HepG2 (cell line): Measurements from ENCODE around the gene AP5Z1. TPM values are rescaled to one million over a fixed set of nuclear protein-coding genes. Genes with fewer than 3 reads are reported as not detected.

Experiments
- ATAC-seq: fragments of 200-7000 bp; cut with Tn5 transposase; 3 replicates; pipeline ENCODE4 v1.9.1; 2020; ENCODE audit warnings: mild to moderate bottlenecking, moderate library complexity
- BruUV-seq: library from RNA; stranded (reverse); fragments of 400-500 nt; replicated peaks from 2 replicates; lab custom pipeline; 2021; lab: Mats Ljungman, UMichigan
- CTCF ChIA-PET: fragments of 300-600 bp; formaldehyde crosslinking; extraction: SDS; loops from one replicate; lab custom pipeline; 2021; ENCODE audit warnings: low total read pairs, inconsistent platforms, low intra/inter-chr PET ratio; lab: Yijun Ruan, JAX
- POLR2A ChIA-PET: fragments of 350-600 bp; sonication (Branson Sonifier 250); formaldehyde crosslinking; loops from one replicate; lab custom pipeline; 2020; ENCODE audit warnings: antibody characterized with exemption, inconsistent platforms; lab: Yijun Ruan, JAX
- DNase-seq: peaks from one replicate; pipeline ENCODE4 v3.0.0-alpha.2; 2015; ENCODE audit warnings: low spot score
- FAIRE-seq: peaks from 3 replicates; lab custom pipeline; 2011; peaks lifted over from hg19 to GRCh38; lab: Jason Lieb, UNC
- H2AFZ ChIP-seq: one replicate; pipeline ENCODE4 v1.6.1; 2011; ENCODE audit warnings: low read length, inconsistent platforms
- H3K27ac ChIP-seq: fragments of 300-600 bp; 3 replicates; pipeline ENCODE4 v1.8.0; 2011; ENCODE audit warnings: mixed run types, mild to moderate bottlenecking, mixed read lengths, low read length, inconsistent platforms; ENCODE audit not compliant: insufficient read depth; ENCODE audit errors: extremely low read length
- H3K27me3 ChIP-seq, 2 experiments: fragments of 200-600 bp in 1 of 2; 2 replicates in 1 of 2; 3 replicates in 1 of 2; pipeline versions ENCODE4 v1.6.0 to v1.8.0; 2011; ENCODE audit warnings: low read length in 2 of 2, mild to moderate bottlenecking in 2 of 2, moderate library complexity in 2 of 2, inconsistent platforms in 1 of 2; ENCODE audit not compliant: insufficient read depth in 2 of 2, control insufficient read depth in 1 of 2
- H3K36me3 ChIP-seq, 2 experiments: fragments of 200-600 bp in 1 of 2; replicated peaks in 1 of 2; 2 replicates in 1 of 2; 3 replicates in 1 of 2; pipeline versions ENCODE4 v1.5.1 to v1.8.0; 2011; ENCODE audit warnings: low read length in 2 of 2, inconsistent platforms in 1 of 2; ENCODE audit not compliant: insufficient read depth in 2 of 2, control insufficient read depth in 1 of 2
- H3K4me1 ChIP-seq: 2 replicates; pipeline ENCODE4 v1.5.1; 2012; ENCODE audit warnings: low read length, inconsistent platforms; ENCODE audit not compliant: insufficient read depth
- H3K4me2 ChIP-seq: 2 replicates; pipeline ENCODE4 v1.6.0; 2011; ENCODE audit warnings: low read depth, low read length, inconsistent platforms
- H3K4me3 ChIP-seq, 3 experiments: fragments of 200-600 bp in 1 of 3; sonication (generic), shearing (Covaris generic) in 1 of 3; replicated peaks in 1 of 3; 2 replicates each; pipeline ENCODE4 v1.5.1; 2011 to 2016; ENCODE audit warnings: low read length in 3 of 3, inconsistent platforms in 2 of 3, low read depth in 2 of 3, mild to moderate bottlenecking in 2 of 3, control low read depth in 1 of 3, mixed read lengths in 1 of 3; ENCODE audit not compliant: insufficient read depth in 1 of 3
- H3K79me2 ChIP-seq: one replicate; pipeline ENCODE4 v1.6.1; 2011; ENCODE audit warnings: low read length, inconsistent platforms; ENCODE audit not compliant: insufficient read depth
- H3K9ac ChIP-seq: 2 replicates; pipeline ENCODE4 v1.6.0; 2011; ENCODE audit warnings: mild to moderate bottlenecking, low read depth, low read length, inconsistent platforms; ENCODE audit not compliant: insufficient read depth
- H3K9me3 ChIP-seq: 2 replicates; pipeline ENCODE4 v1.5.1; 2012; ENCODE audit warnings: mild to moderate bottlenecking, low read length
- H4K20me1 ChIP-seq: 2 replicates; pipeline ENCODE4 v1.6.0; 2011; ENCODE audit warnings: inconsistent platforms, mild to moderate bottlenecking, low read length, moderate library complexity; ENCODE audit not compliant: insufficient read depth
- GZF1 ChIP-seq: sonication (generic); formaldehyde crosslinking; IDR thresholded peaks from 2 replicates; pipeline ENCODE4 v1.5.1; 2020; ENCODE audit warnings: mild to moderate bottlenecking, missing genetic modification reagents
- JUND ChIP-seq: sonication (generic); formaldehyde crosslinking; IDR thresholded peaks from 2 replicates; pipeline ENCODE4 v1.8.0; 2022; ENCODE audit warnings: mild to moderate bottlenecking, missing genetic modification reagents
- MEIS2 ChIP-seq: sonication (generic); formaldehyde crosslinking; IDR thresholded peaks from 2 replicates; pipeline ENCODE4 v1.9.0; 2021; ENCODE audit warnings: mild to moderate bottlenecking, missing genetic modification reagents
- MXD4 ChIP-seq: IDR thresholded peaks from 2 replicates; pipeline ENCODE4 v1.6.1; 2016; ENCODE audit warnings: mild to moderate bottlenecking, missing biosample characterization, missing genetic modification reagents
- PHB2 ChIP-seq: fragments of 450-650 bp; IDR thresholded peaks from 2 replicates; pipeline ENCODE4 v1.6.1; 2018; ENCODE audit not compliant: partially characterized antibody
- RFX3 ChIP-seq: IDR thresholded peaks from 2 replicates; pipeline ENCODE4 v1.6.1; 2016; ENCODE audit warnings: missing biosample characterization, missing genetic modification reagents
- SMAD3 ChIP-seq: sonication (generic); formaldehyde crosslinking; IDR thresholded peaks from 2 replicates; pipeline ENCODE4 v1.4.0; 2020; ENCODE audit warnings: missing genetic modification reagents
- SRSF9 ChIP-seq: fragments of 200-400 bp; formaldehyde crosslinking; IDR thresholded peaks from 2 replicates; pipeline ENCODE4 v1.6.1; 2018; ENCODE audit warnings: borderline replicate concordance, mild to moderate bottlenecking, low read depth, low read length; ENCODE audit not compliant: insufficient read depth, poor library complexity, severe bottlenecking
- ZNF430 ChIP-seq: sonication (generic); formaldehyde crosslinking; IDR thresholded peaks from 2 replicates; pipeline ENCODE4 v1.9.0; 2021; ENCODE audit warnings: mild to moderate bottlenecking, missing genetic modification reagents
- ZNF549 ChIP-seq: sonication (generic); formaldehyde crosslinking; IDR thresholded peaks from 2 replicates; pipeline ENCODE4 v1.5.0; 2020; ENCODE audit warnings: missing genetic modification reagents
- ZNF883 ChIP-seq: sonication (generic); formaldehyde crosslinking; IDR thresholded peaks from 2 replicates; pipeline ENCODE4 v1.5.1; 2020; ENCODE audit warnings: mild to moderate bottlenecking, missing genetic modification reagents; ENCODE audit errors: not compliant biosample characterization
- WGBS: methylation state at CpG from one replicate; pipeline ENCODE4 v1.1.6; 2017; ENCODE audit warnings: low lambda C conversion rate; 5-methylcytosine and 5-hydroxymethylcytosine counted together
- in situ Hi-C: cut with HindIII; loops from 2 replicates; pipeline ENCODE4 v1.10.0; 2017; ENCODE audit warnings: low pct_unique_long_range_greater_than_20kb; ENCODE audit not compliant: extremely low pct_ligation_motif_present
- intact Hi-C: fragments of 100-400 bp; cut with micrococcal nuclease; formaldehyde crosslinking; loops from one replicate; pipeline ENCODE4 v1.10.0; 2022; ENCODE audit not compliant: unreplicated experiment
- polyA plus RNA-seq, 8 experiments: library from polyadenylated mRNA; depleted of rRNA in 3 of 8; stranded (reverse) in 7 of 8; unstranded in 1 of 8; fragments of >200 nt; fragmentation: Illumina TruSeq in 4 of 8; extraction: Trizol in 4 of 8; gene quantifications; 2 replicates each; pipeline versions ENCODE4 v1.2.1 to v1.2.3, GENCODE V29; 2011 to 2016; ENCODE audit warnings: low read depth in 4 of 8, missing spikeins in 1 of 8, mixed read lengths in 1 of 8; ENCODE audit not compliant: insufficient read depth in 1 of 8
- total RNA-seq, 5 experiments: library from RNA; depleted of rRNA; stranded (reverse); fragments of >200 nt; fragmentation: Illumina TruSeq; extraction: Trizol; gene quantifications; 2 replicates each; pipeline ENCODE4 v1.2.3, GENCODE V29; 2016; ENCODE audit warnings: low read depth in 1 of 5
- TF ChIP-seq, protein P1 (sequence below): sonication (generic); formaldehyde crosslinking; conservative IDR thresholded peaks from 2 replicates; pipeline ENCODE4 v1.8.0; 2022; ENCODE audit warnings: mild to moderate bottlenecking, moderate library complexity, missing genetic modification reagents

AP5Z1 gene
- total and polyA plus RNA-seq, 2 of the 13 experiments (the other 11 are each of a cell fraction or from before 2014, with no cell fraction given): 9.3 to 15.1 TPM

DNA sequence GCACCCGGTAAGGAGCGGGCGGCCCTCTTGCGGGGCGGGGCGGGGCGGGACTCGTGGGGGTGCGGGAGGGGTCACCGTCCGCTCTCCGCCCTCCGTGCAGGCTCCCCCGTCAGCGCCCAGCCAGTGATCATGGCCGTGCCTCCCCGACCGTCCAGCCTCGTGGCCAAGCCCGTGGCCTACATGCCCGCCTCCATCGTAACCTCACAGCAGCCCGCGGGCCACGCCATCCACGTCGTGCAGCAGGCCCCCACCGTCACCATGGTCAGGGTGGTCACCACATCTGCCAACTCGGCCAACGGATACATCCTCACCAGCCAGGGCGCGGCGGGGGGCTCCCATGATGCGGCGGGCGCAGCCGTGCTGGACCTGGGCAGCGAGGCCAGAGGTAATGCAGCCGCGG lies 16.2 kb upstream of the AP5Z1 start:
- TF ChIP-seq SMAD3 (CRISPR knock-in tag): no peak
- TF ChIP-seq ZNF549 (CRISPR knock-in tag): no peak
- Histone ChIP-seq H2AFZ (no peak overlapping the region), H3K9me3 (no peaks in the 10 kb centered on the region), H4K20me1 (peaks cover under 1% of the 10 kb centered on the region; the same call in 1 of the 2 replicates), H3K79me2 (no peaks in the 10 kb centered on the region), H3K27ac (no peak overlapping the region), H3K4me2 (no peak overlapping the region), H3K9ac (no peak overlapping the region), H3K4me3 (no peak overlapping the region), H3K4me1 (no peaks in the 10 kb centered on the region), H3K27me3 (no peaks in the 10 kb centered on the region), H3K36me3 (peaks cover 24 to 88% of the 10 kb centered on the region in 2 experiments)
- BruUV-seq: no TSS peak
- FAIRE-seq (no peak), ATAC-seq (no peak), DNase-seq (no peak)
- CTCF ChIA-PET: no interaction called here
- in situ Hi-C loops (loop anchor here (25.0 kb wide), 1 partner anchor 147 kb away; no protein-coding TSS in a partner anchor), intact Hi-C loops (no loop called here)
- POLR2A ChIA-PET: no interaction called here
- 97% methylated on average over 27 of the region's 40 CpGs for whole genome bisulfite sequencing

DNA sequence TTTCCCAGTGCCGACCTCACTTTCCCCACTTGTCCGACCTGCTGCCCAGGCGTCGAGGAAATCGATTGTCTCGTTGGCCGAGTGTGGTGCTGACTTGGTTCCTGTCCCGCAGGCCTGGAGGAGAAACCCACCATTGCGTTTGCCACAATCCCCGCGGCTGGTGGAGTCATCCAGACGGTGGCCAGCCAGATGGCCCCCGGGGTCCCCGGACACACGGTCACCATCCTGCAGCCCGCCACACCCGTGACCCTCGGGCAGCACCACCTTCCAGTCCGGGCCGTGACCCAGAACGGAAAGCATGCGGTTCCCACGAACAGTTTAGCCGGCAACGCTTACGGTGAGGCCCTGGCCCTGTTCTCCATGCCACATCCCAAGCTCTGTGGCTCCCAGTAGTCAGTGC lies 14.5 kb upstream of the AP5Z1 start:
- H3K36me3 ChIP-seq: peaks cover 17 to 70% of the 10 kb centered on the region in 2 experiments
- ChIA-PET CTCF (no interaction called here), POLR2A (no interaction called here)
- H3K79me2 ChIP-seq: no peaks in the 10 kb centered on the region
- BruUV-seq: no TSS peak
- H3K4me3 ChIP-seq: no peak overlapping the region
- no peak overlapping the region for H2AFZ ChIP-seq
- ATAC-seq: no peak
- intact Hi-C loops (no loop called here), in situ Hi-C loops (loop anchor here (25.0 kb wide), 1 partner anchor 149 kb away; no protein-coding TSS in a partner anchor)
- no peaks in the 10 kb centered on the region for H4K20me1 ChIP-seq
- 98% methylated on average over 26 of the region's 26 CpGs for WGBS
- no peaks in the 10 kb centered on the region for H3K4me1 ChIP-seq
- DNase-seq: no peak
- no peak overlapping the region for H3K9ac ChIP-seq
- no peaks in the 10 kb centered on the region for H3K27me3 ChIP-seq
- no peak for TF ChIP-seq PHB2
- TF ChIP-seq, protein P1, sequence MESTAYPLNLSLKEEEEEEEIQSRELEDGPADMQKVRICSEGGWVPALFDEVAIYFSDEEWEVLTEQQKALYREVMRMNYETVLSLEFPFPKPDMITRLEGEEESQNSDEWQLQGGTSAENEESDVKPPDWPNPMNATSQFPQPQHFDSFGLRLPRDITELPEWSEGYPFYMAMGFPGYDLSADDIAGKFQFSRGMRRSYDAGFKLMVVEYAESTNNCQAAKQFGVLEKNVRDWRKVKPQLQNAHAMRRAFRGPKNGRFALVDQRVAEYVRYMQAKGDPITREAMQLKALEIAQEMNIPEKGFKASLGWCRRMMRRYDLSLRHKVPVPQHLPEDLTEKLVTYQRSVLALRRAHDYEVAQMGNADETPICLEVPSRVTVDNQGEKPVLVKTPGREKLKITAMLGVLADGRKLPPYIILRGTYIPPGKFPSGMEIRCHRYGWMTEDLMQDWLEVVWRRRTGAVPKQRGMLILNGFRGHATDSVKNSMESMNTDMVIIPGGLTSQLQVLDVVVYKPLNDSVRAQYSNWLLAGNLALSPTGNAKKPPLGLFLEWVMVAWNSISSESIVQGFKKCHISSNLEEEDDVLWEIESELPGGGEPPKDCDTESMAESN: no peak
- TF ChIP-seq GZF1 (CRISPR knock-in tag): no peak
- TF ChIP-seq MEIS2: no peak
- no peak for TF ChIP-seq JUND
- TF ChIP-seq ZNF883: no peak
- no peak for TF ChIP-seq SRSF9
- no peak for TF ChIP-seq MXD4 (CRISPR knock-in tag)
- no peak for TF ChIP-seq RFX3 (CRISPR knock-in tag)
- no peak for TF ChIP-seq ZNF430 (CRISPR knock-in tag)
- no peak overlapping the region for H3K27ac ChIP-seq
- H3K4me2 ChIP-seq: no peak overlapping the region
- FAIRE-seq: no peak
- no peaks in the 10 kb centered on the region for H3K9me3 ChIP-seq
